ENCODE results near the gene S100A14.
A peak's percentile ranks its signal among the peaks of the same experiment; 100 is the strongest.
"Not testable (repeated sequence)": the region's sequence is repeated elsewhere in the genome, so short reads cannot be mapped to it uniquely, and the experiment has no call there.

Gene S100A14

GRCh38 chr1:153587314-153587713 lies 28.8 kb downstream of the S100A14 start:
- no peak for DNase-seq (ENCODE audit: low spot score)

GRCh38 chr1:153586347-153586746 lies 29.8 kb downstream of the S100A14 start:
- no peak for DNase-seq (ENCODE audit: low spot score)

DNA sequence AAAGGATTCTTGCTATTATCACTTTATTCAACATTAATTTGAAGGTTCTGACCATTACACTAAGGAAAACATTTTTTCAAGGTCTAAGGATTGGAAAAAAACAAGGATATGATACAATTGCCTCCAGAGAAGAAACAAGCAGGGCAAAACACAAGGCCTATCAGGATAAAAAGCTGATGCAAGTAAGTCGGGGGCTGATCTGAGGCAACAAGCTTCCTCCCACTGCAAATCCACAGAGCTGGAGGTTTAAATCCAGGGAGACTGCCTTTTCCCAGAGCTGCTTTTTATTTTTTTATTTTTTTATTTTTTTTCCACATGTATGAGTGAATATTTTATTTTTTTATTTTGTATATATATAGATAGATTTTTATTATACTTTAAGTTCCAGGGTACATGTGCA lies 31.1 kb downstream of the S100A14 start:
- no peak for DNase-seq (ENCODE audit: low spot score)

GRCh38 chr1:153583976-153584375 lies 32.1 kb downstream of the S100A14 start:
- DNase-seq (ENCODE audit: low spot score), result no peak

DNA sequence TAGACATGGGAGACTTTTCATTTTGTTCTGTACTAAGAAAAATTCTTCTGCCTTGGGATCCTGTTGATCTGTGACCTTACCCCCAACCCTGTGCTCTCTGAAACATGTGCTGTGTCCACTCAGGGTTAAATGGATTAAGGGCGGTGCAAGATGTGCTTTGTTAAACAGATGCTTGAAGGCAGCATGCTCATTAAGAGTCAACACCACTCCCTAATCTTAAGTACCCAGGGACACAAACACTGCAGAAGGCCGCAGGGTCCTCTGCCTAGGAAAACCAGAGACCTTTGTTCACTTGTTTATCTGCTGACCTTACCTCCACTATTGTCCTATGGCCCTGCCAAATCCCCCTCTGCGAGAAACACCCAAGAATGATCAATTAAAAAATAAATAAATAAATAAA lies 32.6 kb downstream of the S100A14 start:
- not testable (repeated sequence) for DNase-seq (ENCODE audit: low spot score)

DNA sequence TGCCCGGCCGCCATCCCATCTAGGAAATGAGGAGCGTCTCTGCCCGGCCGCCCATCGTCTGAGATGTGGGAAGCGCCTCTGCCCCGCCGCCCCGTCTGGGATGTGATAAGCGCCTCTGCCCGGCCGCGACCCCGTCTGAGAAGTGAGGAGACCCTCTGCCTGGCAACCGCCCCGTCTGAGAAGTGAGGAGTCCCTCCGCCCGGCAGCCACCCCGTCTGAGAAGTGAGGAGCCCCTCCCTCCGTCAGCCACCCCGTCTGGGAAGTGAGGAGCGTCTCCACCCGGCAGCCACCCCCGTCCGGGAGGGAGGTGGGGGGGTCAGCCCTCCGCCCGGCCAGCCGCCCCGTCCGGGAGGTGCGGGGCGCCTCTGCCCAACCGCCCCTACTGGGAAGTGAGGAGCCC lies 33.3 kb downstream of the S100A14 start:
- not testable (repeated sequence) for DNase-seq (ENCODE audit: low spot score)

DNA sequence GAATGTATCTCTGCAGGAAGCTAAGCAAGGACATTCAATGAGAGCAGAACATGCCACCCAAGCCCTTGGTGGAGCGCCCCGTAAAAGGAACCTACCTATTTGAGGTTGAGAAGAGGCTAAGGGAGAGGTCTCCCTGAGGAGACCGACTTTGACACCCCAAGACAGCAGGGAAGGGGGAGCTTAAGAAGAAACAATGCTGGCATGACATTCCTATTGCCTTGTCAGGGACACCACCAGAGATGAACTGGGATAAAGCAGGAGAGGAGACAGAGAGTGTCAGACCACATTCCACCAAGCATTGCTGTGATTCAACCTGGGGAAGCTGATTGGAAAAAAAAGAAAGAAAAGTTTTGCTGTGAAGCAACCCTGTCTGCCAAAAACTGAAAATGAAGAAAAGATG lies 37.2 kb downstream of the S100A14 start:
- no peak for DNase-seq (ENCODE audit: low spot score)

GRCh38 chr1:153578490-153578889 lies 37.6 kb downstream of the S100A14 start:
- no peak for DNase-seq (ENCODE audit: low spot score)

GRCh38 chr1:153577624-153578051 lies 38.5 kb downstream of the S100A14 start:
- no peak for DNase-seq (ENCODE audit: low spot score)

DNA sequence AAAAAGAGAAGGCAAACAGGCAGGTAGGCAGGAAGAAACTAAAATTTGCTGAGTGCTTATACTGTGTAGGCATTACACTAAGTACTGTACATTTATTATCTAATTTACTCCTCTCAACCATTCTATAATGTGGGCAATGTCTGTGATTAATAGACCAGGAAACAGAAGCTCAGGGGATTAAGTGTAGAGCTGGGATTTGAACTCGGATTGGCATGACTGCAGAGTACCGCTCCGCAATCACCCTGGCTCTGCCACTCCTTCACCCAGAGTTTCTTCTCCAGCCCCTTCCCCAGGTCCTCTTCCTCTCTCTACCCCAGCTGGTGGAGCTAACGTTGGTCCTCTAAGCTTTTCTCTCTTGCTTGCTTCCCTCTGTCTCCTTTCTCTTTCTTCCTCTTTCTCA lies 39.0 kb downstream of the S100A14 start:
- no peak for DNase-seq (ENCODE audit: low spot score)

DNA sequence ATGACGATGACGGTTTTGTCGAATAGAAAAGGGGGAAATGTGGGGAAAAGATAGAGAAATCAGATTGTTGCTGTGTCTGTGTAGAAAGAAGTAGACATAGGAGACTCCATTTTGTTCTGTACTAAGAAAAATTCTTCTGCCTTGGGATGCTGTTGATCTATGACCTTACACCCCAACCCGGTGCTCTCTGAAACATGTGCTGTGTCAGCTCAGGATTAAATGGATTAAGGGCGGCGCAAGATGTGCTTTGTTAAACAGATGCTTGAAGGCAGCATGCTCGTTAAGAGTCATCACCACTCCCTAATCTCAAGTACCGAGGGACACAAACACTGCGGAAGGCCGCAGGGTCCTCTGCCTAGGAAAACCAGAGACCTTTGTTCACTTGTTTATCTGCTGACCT lies 40.6 kb downstream of the S100A14 start:
- DNase-seq (ENCODE audit: low spot score), result not testable (repeated sequence)

GRCh38 chr1:153575081-153575491 lies 41.0 kb downstream of the S100A14 start:
- not testable (repeated sequence) for DNase-seq (ENCODE audit: low spot score)

- DNase-seq (ENCODE audit: low spot score), result no peak
Observed at GRCh38 chr1:153573351-153573750, 42.8 kb downstream of the S100A14 start.

GRCh38 chr1:153572569-153573015 lies 43.5 kb downstream of the S100A14 start:
- DNase-seq (ENCODE audit: low spot score), result peak; percentile 96

DNA sequence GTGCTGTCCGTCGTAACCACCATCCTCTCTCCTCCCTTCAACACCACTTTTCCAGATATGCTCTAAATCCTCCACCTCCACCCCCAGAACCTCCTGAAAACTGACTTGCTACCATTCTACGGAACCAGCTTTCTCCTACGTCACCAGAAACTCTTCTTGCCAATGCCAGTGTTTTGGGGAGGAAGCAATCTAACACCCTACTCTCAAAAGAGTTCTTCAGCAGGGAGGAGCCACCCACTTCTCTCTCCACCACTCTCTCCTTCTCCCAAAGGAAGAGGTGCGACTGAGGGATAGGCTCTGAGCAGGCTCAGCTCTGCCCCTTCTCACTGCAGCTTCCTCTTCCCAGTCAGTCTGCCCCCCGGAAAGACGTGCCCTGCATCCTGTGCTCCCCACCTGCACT lies 44.4 kb downstream of the S100A14 start:
- no peak for DNase-seq (ENCODE audit: low spot score)

- DNase-seq (ENCODE audit: low spot score), result no peak
Observed at GRCh38 chr1:153570874-153571273, 45.3 kb downstream of the S100A14 start.

DNA sequence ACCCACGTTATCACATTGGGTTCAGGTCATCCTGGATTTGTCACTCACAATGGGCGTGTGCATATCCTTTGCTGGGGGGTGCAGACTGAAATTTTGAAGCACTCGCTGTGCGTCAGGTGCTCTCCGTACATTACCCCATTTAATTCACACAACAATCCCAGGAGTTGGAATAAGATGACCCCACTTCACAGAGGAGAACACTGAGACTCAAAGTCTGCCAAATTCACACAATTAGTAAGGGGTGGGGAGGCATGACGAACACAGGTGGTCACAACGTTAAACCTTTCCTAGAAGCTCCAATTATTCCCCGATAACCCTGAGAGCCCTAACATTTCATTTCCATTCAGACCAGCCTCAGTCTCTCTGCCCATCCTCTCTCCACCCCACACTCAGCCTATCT lies 46.7 kb downstream of the S100A14 start:
- no peak for DNase-seq (ENCODE audit: low spot score)

- peak; percentile 67 for DNase-seq (ENCODE audit: low spot score)
Observed at GRCh38 chr1:153568367-153569099, 47.6 kb downstream of the S100A14 start.

DNA sequence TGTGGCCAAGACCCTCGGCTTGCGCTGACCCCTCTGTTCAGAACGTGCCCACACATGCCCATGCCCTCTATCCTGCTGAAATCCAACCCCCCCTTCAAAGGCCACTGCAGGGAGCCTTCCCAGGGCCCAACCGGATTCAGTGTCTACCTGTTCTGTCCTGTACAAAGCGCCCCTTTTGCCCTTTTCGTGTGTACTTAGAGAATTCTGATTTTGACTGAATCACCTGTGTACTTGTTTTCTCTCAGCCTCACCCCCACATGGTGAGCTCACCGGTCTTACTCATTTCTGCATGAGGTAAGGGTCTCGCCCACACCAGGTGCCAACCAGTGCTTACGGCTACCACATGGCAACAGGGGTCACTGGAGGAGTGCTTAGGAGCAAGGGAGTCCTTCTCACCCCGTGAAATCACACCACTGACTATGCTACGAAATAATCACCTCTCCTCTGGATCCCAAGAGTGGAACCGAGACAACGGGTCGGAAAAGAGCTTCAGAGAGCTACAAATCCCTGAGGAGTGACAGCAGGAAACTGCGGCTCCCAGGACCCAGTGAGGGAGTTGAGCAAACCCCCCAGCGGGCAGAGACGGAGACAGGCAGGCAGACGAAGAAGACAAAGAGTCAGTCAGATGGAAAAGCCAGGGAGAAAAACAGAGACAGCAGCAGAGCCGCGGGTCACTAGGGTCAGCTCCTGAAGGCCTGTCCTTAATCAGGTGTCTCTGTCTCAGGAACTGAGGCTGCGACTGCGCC lies 48.3 kb downstream of the S100A14 start:
- DNase-seq (ENCODE audit: low spot score), result no peak

DNA sequence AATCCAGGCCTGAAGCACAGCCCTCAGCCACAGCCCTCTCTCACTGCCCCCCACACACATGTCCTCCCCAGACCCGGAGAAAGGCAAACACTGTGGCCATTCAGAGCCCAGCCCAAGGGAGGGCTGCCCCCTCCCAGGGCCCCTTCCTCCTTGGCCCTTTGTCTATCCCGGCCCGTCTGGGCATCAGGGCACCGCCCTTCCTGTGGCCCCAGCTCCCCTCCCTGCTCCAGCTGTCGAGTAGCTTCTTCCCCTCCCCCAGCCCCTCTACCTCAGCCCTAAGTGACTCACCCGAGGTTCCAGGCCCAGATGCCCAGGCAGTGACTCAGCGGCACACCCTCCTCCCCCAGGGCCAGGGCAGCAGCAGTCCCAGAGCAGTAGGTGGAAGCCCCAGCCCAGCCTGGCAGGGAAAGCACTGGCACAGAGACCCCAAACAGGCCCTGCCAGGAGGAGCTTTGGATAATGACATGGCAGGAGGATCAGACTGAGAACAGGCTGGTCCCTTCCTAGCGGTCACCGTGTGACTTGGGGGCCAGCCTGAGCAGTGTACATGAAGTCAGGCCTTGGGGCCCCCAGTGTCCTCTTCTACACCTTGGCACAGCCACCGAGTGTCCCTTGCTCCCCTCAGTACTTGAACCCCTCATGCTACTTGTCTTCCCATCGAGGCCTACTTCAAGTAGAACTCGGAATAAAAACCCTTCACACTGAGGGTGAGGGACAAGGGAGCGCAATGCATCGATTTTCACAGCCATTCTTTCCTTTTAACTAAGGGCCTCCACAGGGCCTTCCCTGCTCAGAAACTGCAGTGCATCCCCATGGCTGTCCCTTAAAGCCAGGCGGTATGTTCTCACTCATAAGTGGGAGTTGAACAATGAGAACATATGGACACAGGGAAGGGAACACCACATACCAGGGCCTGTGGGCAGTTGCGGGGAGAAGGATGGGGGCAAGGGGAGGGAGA lies 49.4 kb downstream of the S100A14 start:
- peak; percentile 30 for DNase-seq (ENCODE audit: low spot score)

DNA sequence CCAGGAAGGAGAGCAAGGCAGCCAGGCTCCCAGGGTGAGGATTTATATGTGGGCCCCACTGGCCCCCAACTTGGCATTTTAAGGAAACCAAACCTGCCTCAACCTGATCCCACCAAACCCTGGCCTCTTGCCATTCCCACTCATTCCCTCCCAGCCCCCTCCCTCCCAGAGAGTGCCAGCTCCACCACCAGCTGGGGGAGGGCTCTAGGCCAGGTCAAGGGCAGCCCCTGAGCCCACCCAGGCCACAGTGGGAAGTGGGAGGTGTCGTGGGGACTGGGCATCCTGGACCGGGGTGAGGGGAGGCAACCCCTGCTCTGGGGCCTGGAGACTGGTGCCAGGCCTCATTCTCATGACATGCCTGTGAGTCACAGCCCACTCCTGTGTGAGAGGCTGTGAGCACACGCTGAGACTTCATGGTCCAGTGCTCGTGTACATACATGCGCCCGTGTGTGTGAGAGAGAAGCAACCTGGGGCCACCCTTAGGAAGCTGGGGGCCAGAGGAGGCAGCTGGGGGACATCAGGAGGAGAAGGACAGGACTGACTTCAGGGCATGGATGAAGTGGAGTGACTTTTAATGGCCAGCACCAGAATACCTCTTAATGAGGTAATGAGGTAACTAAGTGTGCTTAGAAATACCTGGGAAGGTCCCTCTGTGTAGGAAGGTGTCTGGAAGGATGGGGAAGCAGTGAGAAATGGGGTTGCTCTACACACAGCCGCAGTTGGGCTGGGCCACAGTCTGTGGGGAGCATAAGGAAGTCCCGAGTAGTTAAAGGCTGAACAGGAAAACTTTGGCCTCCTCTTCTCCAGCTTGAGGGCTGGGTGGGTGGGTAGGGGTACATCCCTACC lies 50.4 kb downstream of the S100A14 start, which contains the start of gene S100A2:
Gene S100A2 (minus strand): TSS at position 316 of the 846 bp plus-strand sequence. CDS start 1,967 bp downstream, outside the sequence.
- no peak for DNase-seq (ENCODE audit: low spot score)
